ENCODE data around the gene CXCR1. TPM values are rescaled to one million over a fixed set of nuclear protein-coding genes. Genes with fewer than 3 reads are reported as not detected.
"Not testable (repeated sequence)": the region's sequence is repeated elsewhere in the genome, so short reads cannot be mapped to it uniquely, and the experiment has no call there.

CXCR1 gene
- polyA plus RNA-seq, 4 donors: 0.08 TPM; not detected in 3

- DNase-seq (ENCODE audit: low read depth in 4 of 4, low spot score in 3 of 4): no peak
Measured at GRCh38 chr2:218162814-218163213, 3.9 kb downstream of the CXCR1 start.

- DNase-seq (ENCODE audit: low read depth in 4 of 4, low spot score in 3 of 4): no peak
Measured at GRCh38 chr2:218161644-218162043, 5.1 kb downstream of the CXCR1 start.

GRCh38 chr2:218155953-218156479 lies 10.7 kb downstream of the CXCR1 start:
- DNase-seq (ENCODE audit: low read depth in 4 of 4, low spot score in 3 of 4): no peak

GRCh38 chr2:218152777-218153176 lies 14.0 kb downstream of the CXCR1 start:
- no peak for DNase-seq (ENCODE audit: low read depth in 4 of 4, low spot score in 3 of 4)

- no peak for DNase-seq (ENCODE audit: low read depth in 4 of 4, low spot score in 3 of 4)
Measured at GRCh38 chr2:218152172-218152571, 14.6 kb downstream of the CXCR1 start.

- DNase-seq (ENCODE audit: low read depth in 4 of 4, low spot score in 3 of 4): no peak
Measured at GRCh38 chr2:218149848-218150440, 16.8 kb downstream of the CXCR1 start.

- no peak for DNase-seq (ENCODE audit: low read depth in 4 of 4, low spot score in 3 of 4)
Measured at GRCh38 chr2:218149098-218149497, 17.7 kb downstream of the CXCR1 start.

GRCh38 chr2:218146056-218146455 lies 20.7 kb downstream of the CXCR1 start:
- DNase-seq (ENCODE audit: low read depth in 4 of 4, low spot score in 3 of 4): no peak

- no peak for DNase-seq (ENCODE audit: low read depth in 4 of 4, low spot score in 3 of 4)
Measured at GRCh38 chr2:218145124-218145523, 21.6 kb downstream of the CXCR1 start.

- no peak for DNase-seq (ENCODE audit: low read depth in 4 of 4, low spot score in 3 of 4)
Measured at GRCh38 chr2:218138047-218138446, 28.7 kb downstream of the CXCR1 start.

GRCh38 chr2:218137514-218137913 lies 29.2 kb downstream of the CXCR1 start:
- DNase-seq (ENCODE audit: low read depth in 4 of 4, low spot score in 3 of 4): no peak

- DNase-seq (ENCODE audit: low read depth in 4 of 4, low spot score in 3 of 4): no peak
Measured at GRCh38 chr2:218130822-218131221, 35.9 kb downstream of the CXCR1 start.

- no peak for DNase-seq (ENCODE audit: low read depth in 4 of 4, low spot score in 3 of 4)
Measured at GRCh38 chr2:218130377-218130776, 36.4 kb downstream of the CXCR1 start.

- DNase-seq (ENCODE audit: low read depth in 4 of 4, low spot score in 3 of 4): no peak
Measured at GRCh38 chr2:218129458-218130135, 37.2 kb downstream of the CXCR1 start.

GRCh38 chr2:218128781-218129457 lies 37.8 kb downstream of the CXCR1 start:
- no peak for DNase-seq (ENCODE audit: low read depth in 4 of 4, low spot score in 3 of 4)

GRCh38 chr2:218127929-218128455 lies 38.8 kb downstream of the CXCR1 start:
- DNase-seq (ENCODE audit: low read depth in 4 of 4, low spot score in 3 of 4): no peak

GRCh38 chr2:218125626-218126080 lies 41.1 kb downstream of the CXCR1 start, which contains the start of gene CXCR2:
TSS of gene CXCR2 (plus strand) at chr2:218126028. CDS start at chr2:218134802, 8,774 bp downstream.
- DNase-seq (ENCODE audit: low read depth in 4 of 4, low spot score in 3 of 4): no peak

GRCh38 chr2:218125095-218125494 lies 41.7 kb downstream of the CXCR1 start:
- DNase-seq (ENCODE audit: low read depth in 4 of 4, low spot score in 3 of 4): no peak

- DNase-seq (ENCODE audit: low read depth in 4 of 4, low spot score in 3 of 4): no peak
Measured at GRCh38 chr2:218123986-218124385, 42.8 kb downstream of the CXCR1 start.

- not testable (repeated sequence) for DNase-seq (ENCODE audit: low read depth in 4 of 4, low spot score in 3 of 4)
Measured at GRCh38 chr2:218122286-218122685, 44.5 kb downstream of the CXCR1 start.

GRCh38 chr2:218121789-218122188 lies 45.0 kb downstream of the CXCR1 start:
- DNase-seq (ENCODE audit: low read depth in 4 of 4, low spot score in 3 of 4): not testable (repeated sequence)

Measured in right renal pelvis (tissue), 4 donors.